Kidney epithelial cell (primary cell): Measurements from ENCODE around the gene CHRNE. TPM values are rescaled to one million over a fixed set of nuclear protein-coding genes. Genes with fewer than 3 reads are reported as not detected.
A peak's percentile ranks its signal among the peaks of the same experiment; 100 is the strongest.

Experiments
- DNase-seq: peaks from one replicate; pipeline ENCODE4 v3.0.0-alpha.2; 2010; ENCODE audit warnings: low read depth
- H3K27me3 ChIP-seq: 2 replicates; pipeline ENCODE4 v1.6.0; 2011; ENCODE audit warnings: low read length; ENCODE audit not compliant: control insufficient read depth, insufficient read depth
- H3K36me3 ChIP-seq: 2 replicates; pipeline ENCODE4 v1.5.1; 2011; ENCODE audit warnings: low read length; ENCODE audit not compliant: control insufficient read depth, insufficient read depth
- H3K4me3 ChIP-seq: 2 replicates; pipeline ENCODE4 v1.5.1; 2011; ENCODE audit warnings: low read depth, mild to moderate bottlenecking, control low read depth, low read length
- total RNA-seq: library from RNA; depleted of rRNA; stranded (reverse); fragments of >200 nt; gene quantifications from 2 replicates; pipeline ENCODE4 v1.2.3, GENCODE V29; 2015
- TF ChIP-seq, protein P1 (sequence below): IDR thresholded peaks from 2 replicates; pipeline ENCODE4 v1.5.1; 2011; ENCODE audit warnings: mild to moderate bottlenecking, moderate library complexity, low read length, control low read depth, inconsistent platforms; ENCODE audit not compliant: insufficient read depth, poor library complexity, severe bottlenecking

CHRNE gene
- total RNA-seq, 1 donor from 2014 or later = 2.0 TPM

DNA sequence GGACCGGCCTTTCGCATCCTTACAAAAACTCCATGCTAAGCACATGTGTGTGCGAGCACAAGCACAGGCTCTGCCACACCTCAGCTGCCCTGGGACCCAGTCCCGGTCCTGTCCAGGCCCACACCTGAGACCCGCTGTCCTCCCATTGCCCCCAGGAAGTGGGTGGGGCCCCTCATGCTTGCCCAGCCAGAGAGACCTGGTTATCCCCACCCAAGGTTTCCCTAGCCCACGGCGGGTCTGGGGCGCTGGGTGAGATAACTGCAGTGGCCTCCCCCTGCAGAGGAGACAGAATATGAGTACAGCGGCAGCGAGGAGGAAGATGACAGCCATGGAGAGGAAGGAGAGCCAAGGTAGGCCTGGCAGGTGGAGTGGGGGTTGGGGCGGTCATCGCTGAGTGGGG is 16.1 kb downstream of the CHRNE start:
- Histone ChIP-seq H3K4me3 (no peak overlapping the region), H3K27me3 (no peaks in the 10 kb centered on the region), H3K36me3 (peaks cover 3% of the 10 kb centered on the region)
- no peak for DNase-seq
- TF ChIP-seq, protein P1, sequence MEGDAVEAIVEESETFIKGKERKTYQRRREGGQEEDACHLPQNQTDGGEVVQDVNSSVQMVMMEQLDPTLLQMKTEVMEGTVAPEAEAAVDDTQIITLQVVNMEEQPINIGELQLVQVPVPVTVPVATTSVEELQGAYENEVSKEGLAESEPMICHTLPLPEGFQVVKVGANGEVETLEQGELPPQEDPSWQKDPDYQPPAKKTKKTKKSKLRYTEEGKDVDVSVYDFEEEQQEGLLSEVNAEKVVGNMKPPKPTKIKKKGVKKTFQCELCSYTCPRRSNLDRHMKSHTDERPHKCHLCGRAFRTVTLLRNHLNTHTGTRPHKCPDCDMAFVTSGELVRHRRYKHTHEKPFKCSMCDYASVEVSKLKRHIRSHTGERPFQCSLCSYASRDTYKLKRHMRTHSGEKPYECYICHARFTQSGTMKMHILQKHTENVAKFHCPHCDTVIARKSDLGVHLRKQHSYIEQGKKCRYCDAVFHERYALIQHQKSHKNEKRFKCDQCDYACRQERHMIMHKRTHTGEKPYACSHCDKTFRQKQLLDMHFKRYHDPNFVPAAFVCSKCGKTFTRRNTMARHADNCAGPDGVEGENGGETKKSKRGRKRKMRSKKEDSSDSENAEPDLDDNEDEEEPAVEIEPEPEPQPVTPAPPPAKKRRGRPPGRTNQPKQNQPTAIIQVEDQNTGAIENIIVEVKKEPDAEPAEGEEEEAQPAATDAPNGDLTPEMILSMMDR = no peak

DNA sequence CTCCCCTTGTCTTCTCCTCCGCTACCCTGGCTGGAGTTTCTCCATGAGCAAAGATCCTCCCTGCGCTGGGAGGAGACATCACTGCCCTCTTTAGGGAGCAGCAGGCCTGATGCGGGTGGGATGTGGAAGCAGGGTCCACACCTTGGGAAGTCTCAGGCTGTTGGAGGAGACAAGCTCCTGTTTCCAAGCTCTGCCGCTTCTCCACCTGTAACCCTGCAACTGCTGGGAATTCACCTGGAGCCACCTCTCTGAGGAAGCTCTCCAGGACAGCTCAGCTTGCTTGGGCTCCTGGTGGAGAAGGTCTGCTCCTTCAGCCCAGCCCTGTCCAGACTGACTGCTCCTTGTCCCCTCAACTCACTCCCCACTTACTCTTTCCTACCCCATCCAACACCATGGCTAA is 18.4 kb downstream of the CHRNE start:
- no peak for DNase-seq
- H3K36me3 ChIP-seq = peaks cover 3% of the 10 kb centered on the region
- no peak overlapping the region for H3K4me3 ChIP-seq
- H3K27me3 ChIP-seq = no peaks in the 10 kb centered on the region
- TF ChIP-seq, protein P1 = no peak

DNA sequence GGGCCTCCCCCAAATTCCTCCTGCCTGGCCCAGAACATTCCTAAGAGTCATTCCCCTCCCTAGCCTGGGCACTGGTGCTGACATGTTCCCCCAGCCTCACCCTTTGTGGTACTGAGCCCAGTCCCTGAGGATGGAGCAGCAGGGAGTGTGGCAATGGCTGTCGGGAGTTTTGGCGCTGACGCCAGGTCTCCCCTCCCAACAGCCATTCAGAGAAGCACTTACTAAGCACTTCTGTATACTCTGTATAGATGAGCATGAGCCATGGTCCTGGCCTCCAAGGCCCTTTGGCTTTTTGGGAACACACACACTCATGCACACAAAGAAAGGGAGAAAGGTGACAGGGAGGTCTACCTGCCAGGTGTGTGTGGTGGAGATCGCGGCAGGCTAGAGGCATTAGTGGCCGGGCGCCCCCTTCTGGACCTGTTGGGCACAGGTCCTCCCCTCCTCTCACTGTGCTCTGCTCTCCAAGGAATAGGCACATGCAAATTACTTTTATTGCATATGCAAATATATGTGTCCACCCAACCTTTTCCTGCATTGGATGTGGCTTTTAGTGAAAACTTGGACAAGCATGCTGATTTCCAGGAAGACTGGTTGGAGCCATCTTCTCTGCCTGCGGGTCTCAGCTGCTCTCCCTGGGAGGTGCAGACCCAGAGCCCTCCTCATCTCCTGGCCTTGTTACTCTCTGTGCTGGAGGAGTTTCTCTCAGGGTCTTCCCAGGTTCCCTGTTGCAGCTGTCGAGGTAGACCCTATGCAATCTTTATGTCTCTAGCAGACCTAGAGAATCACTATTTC is 20.9 kb downstream of the CHRNE start:
- H3K27me3 ChIP-seq = no peaks in the 10 kb centered on the region
- no peak for DNase-seq
- TF ChIP-seq, protein P1 = peak; percentile 92
- no peak overlapping the region for H3K4me3 ChIP-seq
- H3K36me3 ChIP-seq = peaks cover 2% of the 10 kb centered on the region

DNA sequence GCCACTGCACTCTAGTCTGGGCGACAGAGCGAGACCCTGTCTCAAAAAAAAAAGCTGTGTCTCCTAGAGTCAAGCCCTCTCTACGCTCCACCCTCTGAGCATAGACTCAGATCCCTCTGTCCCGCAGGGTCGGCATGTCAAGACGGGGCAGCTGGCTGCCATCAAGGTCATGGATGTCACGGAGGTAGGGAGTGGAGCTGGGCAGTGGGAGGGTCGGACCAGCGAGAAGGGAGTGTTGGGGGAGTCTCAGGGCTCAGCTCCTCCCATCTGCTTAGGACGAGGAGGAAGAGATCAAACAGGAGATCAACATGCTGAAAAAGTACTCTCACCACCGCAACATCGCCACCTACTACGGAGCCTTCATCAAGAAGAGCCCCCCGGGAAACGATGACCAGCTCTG is 22.0 kb downstream of the CHRNE start:
- H3K36me3 ChIP-seq = peaks cover 2% of the 10 kb centered on the region
- TF ChIP-seq, protein P1 = no peak
- no peak for DNase-seq
- no peaks in the 10 kb centered on the region for H3K27me3 ChIP-seq
- no peak overlapping the region for H3K4me3 ChIP-seq

DNA sequence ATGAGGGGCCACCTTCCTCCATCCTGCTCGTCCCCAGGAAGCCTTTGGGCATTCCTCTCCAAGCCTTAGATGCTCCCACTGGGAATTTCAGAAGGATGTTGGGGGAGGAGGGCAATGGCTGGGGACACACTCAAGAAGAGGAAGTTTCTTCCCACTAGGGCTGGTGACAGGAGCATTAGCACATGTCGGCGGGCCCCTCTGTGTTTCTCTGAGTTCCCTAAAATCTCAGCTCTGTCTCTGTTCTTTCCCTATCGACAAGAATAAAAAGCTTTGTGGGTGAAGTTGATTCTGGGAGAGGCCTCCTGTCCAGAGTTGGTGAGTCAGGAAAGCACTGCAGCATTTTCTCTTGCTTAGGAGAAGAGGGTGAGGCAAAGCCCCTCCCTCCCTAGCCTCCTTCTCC is 23.3 kb downstream of the CHRNE start:
- Histone ChIP-seq H3K27me3 (no peaks in the 10 kb centered on the region), H3K4me3 (no peak overlapping the region), H3K36me3 (peaks cover 1% of the 10 kb centered on the region)
- DNase-seq = no peak
- TF ChIP-seq, protein P1 = no peak

DNA sequence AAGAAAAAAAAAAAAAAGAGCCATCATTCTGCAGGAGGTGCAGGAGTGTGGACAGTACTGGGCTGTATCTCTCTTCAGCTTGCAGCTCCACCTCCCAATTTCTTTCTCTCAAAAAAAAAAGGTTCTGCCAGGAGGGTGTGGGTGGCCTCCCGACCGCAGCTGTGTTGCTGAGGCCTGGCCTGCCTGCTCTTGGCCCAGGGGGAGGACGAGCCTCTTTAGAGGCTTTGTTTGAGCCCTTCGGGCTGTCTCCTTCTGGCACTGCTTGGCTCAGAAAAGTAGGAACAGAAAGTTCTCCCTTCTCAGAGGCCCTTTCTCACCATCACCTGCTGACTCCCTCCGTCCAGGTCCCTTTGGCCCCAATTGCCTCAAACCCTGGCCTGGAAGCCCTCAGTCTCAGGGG is 25.8 kb downstream of the CHRNE start:
- no peaks in the 10 kb centered on the region for H3K36me3 ChIP-seq
- TF ChIP-seq, protein P1 = no peak
- no peak overlapping the region for H3K4me3 ChIP-seq
- no peak for DNase-seq
- H3K27me3 ChIP-seq = no peaks in the 10 kb centered on the region
